ENCODE measurements around the gene SREK1.

SREK1 gene

GRCh38 chr5:66122379-66123034 lies 21.6 kb upstream of the SREK1 start:
- Histone ChIP-seq H4K20me1 (ENCODE audit: insufficient read depth) (no peaks in the 10 kb centered on the region), H3K27me3 (ENCODE audit: insufficient read depth, low read depth) (no peaks in the 10 kb centered on the region), H3K27ac (no peak overlapping the region), H3K9ac (no peak overlapping the region), H2AFZ (ENCODE audit: low read depth) (no peak overlapping the region), H3K79me2 (ENCODE audit: insufficient read depth, low read depth) (no peaks in the 10 kb centered on the region), H3K4me1 (ENCODE audit: low read depth, poor library complexity, severe bottlenecking) (no peaks in the 10 kb centered on the region), H3K4me2 (no peak overlapping the region), H3K4me3 (IDR thresholded peaks at IDR 0.05; ENCODE audit: insufficient read depth, low read depth, low read length) (no peak overlapping the region), H3K36me3 (ENCODE audit: insufficient read depth) (no peaks in the 10 kb centered on the region)
- TF ChIP-seq CTCF (conservative IDR thresholded peaks at IDR 0.05; ENCODE audit: low read depth, low read length): no peak

GRCh38 chr5:66129144-66129543 lies 15.0 kb upstream of the SREK1 start:
- no peaks in the 10 kb centered on the region for H3K4me1 ChIP-seq (ENCODE audit: low read depth, poor library complexity, severe bottlenecking)
- H4K20me1 ChIP-seq (ENCODE audit: insufficient read depth): no peaks in the 10 kb centered on the region
- no peak overlapping the region for H3K9ac ChIP-seq
- no peak for TF ChIP-seq CTCF (conservative IDR thresholded peaks at IDR 0.05; ENCODE audit: low read depth, low read length)
- H2AFZ ChIP-seq (ENCODE audit: low read depth): no peak overlapping the region
- no peaks in the 10 kb centered on the region for H3K27me3 ChIP-seq (ENCODE audit: insufficient read depth, low read depth)
- no peaks in the 10 kb centered on the region for H3K36me3 ChIP-seq (ENCODE audit: insufficient read depth)
- no peak overlapping the region for H3K4me3 ChIP-seq (IDR thresholded peaks at IDR 0.05; ENCODE audit: insufficient read depth, low read depth, low read length)
- H3K79me2 ChIP-seq (ENCODE audit: insufficient read depth, low read depth): no peaks in the 10 kb centered on the region
- H3K27ac ChIP-seq: no peak overlapping the region
- no peak overlapping the region for H3K4me2 ChIP-seq

GRCh38 chr5:66130493-66130892 lies 13.6 kb upstream of the SREK1 start:
- Histone ChIP-seq H4K20me1 (ENCODE audit: insufficient read depth) (no peaks in the 10 kb centered on the region), H3K79me2 (ENCODE audit: insufficient read depth, low read depth) (no peaks in the 10 kb centered on the region), H3K36me3 (ENCODE audit: insufficient read depth) (no peaks in the 10 kb centered on the region), H3K9ac (no peak overlapping the region), H3K27ac (no peak overlapping the region), H3K27me3 (ENCODE audit: insufficient read depth, low read depth) (no peaks in the 10 kb centered on the region), H2AFZ (ENCODE audit: low read depth) (no peak overlapping the region), H3K4me1 (ENCODE audit: low read depth, poor library complexity, severe bottlenecking) (no peaks in the 10 kb centered on the region), H3K4me3 (IDR thresholded peaks at IDR 0.05; ENCODE audit: insufficient read depth, low read depth, low read length) (no peak overlapping the region), H3K4me2 (no peak overlapping the region)
- no peak for TF ChIP-seq CTCF (conservative IDR thresholded peaks at IDR 0.05; ENCODE audit: low read depth, low read length)

GRCh38 chr5:66134407-66134861 lies 9.7 kb upstream of the SREK1 start:
- Histone ChIP-seq H3K36me3 (ENCODE audit: insufficient read depth) (no peaks in the 10 kb centered on the region), H3K4me2 (no peak overlapping the region), H3K4me1 (ENCODE audit: low read depth, poor library complexity, severe bottlenecking) (no peaks in the 10 kb centered on the region), H4K20me1 (ENCODE audit: insufficient read depth) (no peaks in the 10 kb centered on the region), H3K27ac (no peak overlapping the region), H3K9ac (no peak overlapping the region), H2AFZ (ENCODE audit: low read depth) (no peak overlapping the region), H3K79me2 (ENCODE audit: insufficient read depth, low read depth) (no peaks in the 10 kb centered on the region), H3K27me3 (ENCODE audit: insufficient read depth, low read depth) (no peaks in the 10 kb centered on the region), H3K4me3 (IDR thresholded peaks at IDR 0.05; ENCODE audit: insufficient read depth, low read depth, low read length) (no peak overlapping the region)
- TF ChIP-seq CTCF (conservative IDR thresholded peaks at IDR 0.05; ENCODE audit: low read depth, low read length): no peak
